Measurements from ENCODE around the gene RPL21.
"Not testable (repeated sequence)": the region's sequence is repeated elsewhere in the genome, so short reads cannot be mapped to it uniquely, and the experiment has no call there.

Gene RPL21

DNA sequence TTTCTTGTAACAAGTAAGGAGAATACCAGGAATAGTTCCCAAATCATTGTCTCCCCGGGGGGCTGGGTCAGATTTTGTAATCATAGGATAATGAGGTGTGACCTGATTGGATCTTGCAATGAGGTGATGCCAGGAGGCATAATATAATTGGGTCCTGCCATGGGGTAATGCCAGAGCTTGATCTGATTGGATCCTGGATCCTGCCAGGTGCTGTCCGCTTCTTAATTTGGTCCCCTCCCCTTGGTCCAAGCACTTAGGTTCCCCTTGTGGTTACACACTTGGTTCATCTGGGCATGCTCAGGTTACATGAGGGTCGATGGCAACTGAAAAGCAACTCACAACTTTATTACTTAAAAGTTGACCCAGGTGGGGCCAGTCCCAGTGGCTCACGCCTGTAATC, 39.4 kb downstream of the RPL21 start:
- no peak for DNase-seq

- not testable (repeated sequence) for DNase-seq
Observed at GRCh38 chr13:27291967-27292366, 40.6 kb downstream of the RPL21 start.

DNA sequence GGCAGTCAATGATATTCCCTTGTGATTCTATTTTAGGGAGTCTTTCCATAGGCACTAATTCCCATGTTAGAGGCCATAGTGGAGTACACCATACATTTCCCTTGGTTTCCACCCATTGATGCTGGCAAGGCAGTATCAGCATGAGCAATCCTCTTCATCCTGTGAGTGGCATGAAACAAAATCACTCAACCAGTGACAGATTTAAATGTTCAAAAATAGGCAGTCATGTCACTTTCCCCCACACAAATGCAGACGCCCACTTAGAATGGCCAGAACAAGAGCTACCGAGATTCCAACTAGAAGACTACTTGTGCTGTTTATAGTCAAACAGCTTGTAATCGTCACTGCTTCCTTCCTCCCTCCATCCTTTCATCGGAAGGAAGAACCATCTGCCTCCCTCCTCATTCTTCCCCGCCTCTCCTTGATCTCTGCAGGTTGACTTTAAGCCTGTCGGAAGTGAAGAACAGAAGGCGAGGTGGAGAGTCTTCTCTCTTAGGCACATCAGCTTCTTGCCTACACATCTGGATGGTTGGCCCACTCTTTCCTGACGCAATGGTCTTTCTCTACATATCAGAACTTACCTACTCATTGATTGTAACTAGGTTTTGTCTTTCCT, 41.8 kb downstream of the RPL21 start:
- no peak for DNase-seq

DNA sequence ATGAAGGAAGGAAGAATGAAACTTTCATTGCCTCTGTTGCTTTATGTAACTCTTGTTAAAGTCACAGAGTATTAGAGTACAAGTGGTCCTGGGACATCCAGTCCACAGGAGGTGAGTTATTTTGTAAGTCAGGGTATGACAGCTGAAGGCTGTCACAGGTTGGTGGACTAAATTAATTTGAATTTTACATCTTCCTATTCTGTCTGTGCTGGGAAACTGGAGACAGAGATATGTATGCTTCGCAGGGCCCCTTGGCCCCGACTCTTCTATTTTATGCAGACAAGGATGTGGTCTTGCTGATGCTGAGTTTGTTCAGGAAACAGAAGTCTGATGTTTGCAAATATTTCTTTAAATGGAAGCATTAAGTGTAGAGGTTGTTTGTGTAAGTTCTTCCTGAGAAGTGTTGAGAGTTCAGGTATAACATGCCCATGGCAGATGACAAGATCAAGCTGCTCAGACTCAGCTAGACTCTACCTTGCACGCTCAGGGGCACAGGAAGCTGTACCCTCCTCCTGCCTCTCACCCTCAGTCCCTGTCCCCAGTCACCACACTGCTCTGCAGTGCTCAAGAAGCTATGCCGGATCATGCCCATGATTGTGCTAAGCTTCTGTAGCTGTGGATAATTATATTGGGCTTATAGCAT, 42.6 kb downstream of the RPL21 start:
- no peak for DNase-seq

GRCh38 chr13:27295096-27295495, 43.7 kb downstream of the RPL21 start:
- DNase-seq: no peak

DNA sequence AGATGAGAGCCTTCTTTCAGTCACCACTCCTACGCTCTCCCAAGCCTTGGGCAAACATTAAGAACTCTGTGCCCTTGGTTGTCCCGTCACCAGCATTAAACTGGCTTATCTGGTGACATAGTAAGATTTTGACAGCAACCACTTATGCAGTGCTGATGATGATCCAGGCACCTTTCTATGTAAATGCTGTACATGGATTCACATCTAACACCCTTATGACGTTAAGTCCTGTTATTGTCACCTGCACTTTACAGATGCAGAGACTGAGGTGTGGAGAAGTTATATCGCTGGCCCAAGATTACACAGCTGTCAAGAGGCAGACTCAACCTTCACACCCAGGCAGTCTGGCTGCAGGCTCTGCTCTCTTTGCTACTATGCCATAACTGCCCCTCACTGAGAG, 44.3 kb downstream of the RPL21 start:
- DNase-seq: no peak

DNA sequence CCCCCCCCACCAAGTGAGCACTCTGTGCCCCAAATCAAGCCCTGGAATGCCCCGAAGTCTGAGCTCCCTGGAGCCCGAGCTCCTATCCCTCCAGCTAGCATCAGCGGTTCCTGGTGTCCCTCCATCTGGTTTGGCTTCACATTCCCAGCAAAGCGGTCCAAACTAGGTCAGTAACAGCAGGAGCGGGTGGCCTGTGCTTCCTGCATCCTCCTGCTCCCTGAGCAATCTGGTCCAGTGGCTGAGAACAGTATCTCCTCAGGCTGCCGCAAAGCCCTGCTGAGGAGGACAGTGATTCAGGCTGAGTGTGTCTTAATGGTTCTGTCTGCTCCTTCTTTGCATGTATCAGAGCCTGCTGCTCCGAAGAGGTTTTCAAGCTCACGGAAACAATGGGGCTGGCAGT, 45.1 kb downstream of the RPL21 start:
- no peak for DNase-seq

DNA sequence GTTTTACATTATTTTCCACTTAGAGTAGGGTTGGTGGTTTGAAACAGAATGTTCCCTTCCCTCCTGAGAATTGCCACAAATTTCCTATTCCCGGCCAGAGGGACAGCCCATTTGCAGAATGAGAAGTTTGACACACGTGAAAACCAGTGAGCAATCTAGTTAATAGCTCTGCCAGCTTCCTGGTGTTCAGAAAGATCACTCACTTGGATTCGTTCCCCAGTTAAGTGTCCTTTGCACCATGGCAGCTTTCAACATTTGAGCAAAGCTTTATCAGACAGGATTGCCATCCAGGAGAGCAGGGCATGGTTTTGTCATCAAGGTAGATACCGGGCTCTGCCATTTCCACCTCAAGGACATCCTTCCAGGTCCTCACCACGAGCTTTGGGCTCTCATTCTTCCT, 47.5 kb downstream of the RPL21 start:
- no peak for DNase-seq

GRCh38 chr13:27300406-27300805, 49.0 kb downstream of the RPL21 start:
- not testable (repeated sequence) for DNase-seq

DNA sequence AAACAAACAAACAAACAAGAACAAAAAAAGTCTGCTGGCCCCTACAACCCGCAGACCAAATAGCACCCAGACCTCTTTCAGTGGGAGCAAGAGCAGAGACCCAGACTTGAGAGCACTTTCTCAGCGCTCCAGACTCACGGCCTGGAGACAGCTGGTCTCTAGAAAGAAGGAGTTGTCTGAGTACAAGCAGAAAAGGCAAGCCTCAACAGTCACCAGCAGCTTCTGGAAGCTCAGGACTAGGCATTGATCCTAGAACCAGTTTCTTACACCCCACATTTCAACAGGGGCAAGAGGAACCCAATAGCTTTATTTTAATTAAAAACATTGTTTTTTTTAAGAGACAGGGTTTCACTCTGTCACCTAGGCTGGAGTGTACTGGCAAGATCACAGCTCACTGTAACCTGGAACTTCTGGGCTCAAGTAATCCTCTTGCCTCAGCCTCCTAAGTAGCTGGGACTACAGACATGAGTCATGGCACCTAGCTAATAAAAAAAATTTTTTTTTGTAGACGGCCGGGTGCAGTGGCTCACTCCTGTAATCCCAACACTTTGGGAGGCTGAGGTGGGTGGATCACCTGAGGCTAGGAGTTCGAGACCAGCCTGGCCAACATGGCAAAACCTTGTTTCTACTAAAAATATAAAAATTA, 49.7 kb downstream of the RPL21 start:
- DNase-seq: no peak

- no peak for DNase-seq
Observed at GRCh38 chr13:27302643-27303262, 51.4 kb downstream of the RPL21 start.

GRCh38 chr13:27304099-27304498, 52.7 kb downstream of the RPL21 start:
- no peak for DNase-seq

DNA sequence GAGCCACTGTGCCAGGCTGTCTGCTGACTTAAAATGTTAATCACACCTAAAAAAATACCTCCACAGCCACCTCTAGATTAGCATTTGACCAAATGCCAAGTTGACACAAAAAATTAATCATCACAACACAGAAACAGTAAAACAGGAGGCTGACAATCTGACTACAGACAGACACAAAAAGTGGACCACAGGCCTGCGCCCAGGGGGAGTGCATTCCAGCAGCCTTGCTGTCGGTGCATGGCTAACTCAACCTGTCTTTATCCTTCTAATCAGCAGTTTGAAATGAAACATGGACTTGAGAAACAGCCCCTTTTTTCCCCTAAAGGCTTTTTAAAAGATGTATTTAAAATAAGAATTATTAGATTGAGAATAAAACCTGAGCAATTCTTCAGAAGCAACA, 53.3 kb downstream of the RPL21 start:
- no peak for DNase-seq

All from NCI-H446 (cell line).